ENCODE measurements around the gene ANKRD29. TPM values are rescaled to one million over a fixed set of nuclear protein-coding genes. Genes with fewer than 3 reads are reported as not detected.
A peak's percentile ranks its signal among the peaks of the same experiment; 100 is the strongest.

Gene ANKRD29
- total and polyA plus RNA-seq, 5 donors from 2014 or later = 0.45 TPM; not detected in 4

GRCh38 chr18:23608211-23608610 lies 54.5 kb downstream of the ANKRD29 start:
- H3K27ac Mint-ChIP-seq = no peak overlapping the region
- H3K4me3 ChIP-seq (ENCODE audit: low read depth, low read length) = no peak overlapping the region
- ATAC-seq (ENCODE audit: low read depth in 2 of 2) (no peak), DNase-seq (no peak)
- H3K4me1 Mint-ChIP-seq = no peaks in the 10 kb centered on the region
- no peaks in the 10 kb centered on the region for H3K4me1 ChIP-seq (ENCODE audit: control insufficient read depth, insufficient read depth, low read length, poor library complexity, severe bottlenecking)
- no peaks in the 10 kb centered on the region for H3K9me3 ChIP-seq (ENCODE audit: control insufficient read depth in 2 of 2, low read length in 2 of 2)
- no peaks in the 10 kb centered on the region for H3K36me3 Mint-ChIP-seq
- H3K4me3 Mint-ChIP-seq = no peak overlapping the region
- H3K9me3 Mint-ChIP-seq = no peaks in the 10 kb centered on the region
- no peaks in the 10 kb centered on the region for H3K27me3 ChIP-seq (ENCODE audit: control insufficient read depth, insufficient read depth, low read length)
- H3K27me3 Mint-ChIP-seq = peaks cover 8% of the 10 kb centered on the region
- no peak overlapping the region for H3K27ac ChIP-seq (ENCODE audit: insufficient read depth, low read length, poor library complexity, severe bottlenecking)
- no peaks in the 10 kb centered on the region for H3K36me3 ChIP-seq (ENCODE audit: control insufficient read depth, insufficient read depth, low read length)

GRCh38 chr18:23605941-23606340 lies 56.8 kb downstream of the ANKRD29 start:
- DNase-seq (no peak), ATAC-seq (ENCODE audit: low read depth in 2 of 2) (no peak)
- Histone ChIP-seq H3K36me3 (ENCODE audit: control insufficient read depth, insufficient read depth, low read length) (no peaks in the 10 kb centered on the region), H3K27me3 (ENCODE audit: control insufficient read depth, insufficient read depth, low read length) (no peaks in the 10 kb centered on the region), H3K4me1 (ENCODE audit: control insufficient read depth, insufficient read depth, low read length, poor library complexity, severe bottlenecking) (no peaks in the 10 kb centered on the region), H3K4me3 (ENCODE audit: low read depth, low read length) (no peak overlapping the region), H3K27ac (ENCODE audit: insufficient read depth, low read length, poor library complexity, severe bottlenecking) (no peak overlapping the region), H3K9me3 (ENCODE audit: control insufficient read depth in 2 of 2, low read length in 2 of 2) (no peaks in the 10 kb centered on the region)
- Mint-ChIP-seq H3K9me3 (no peaks in the 10 kb centered on the region), H3K27ac (no peak overlapping the region), H3K4me1 (no peaks in the 10 kb centered on the region), H3K4me3 (no peak overlapping the region), H3K36me3 (no peaks in the 10 kb centered on the region), H3K27me3 (peaks cover 8% of the 10 kb centered on the region)

- H3K27me3 ChIP-seq (ENCODE audit: control insufficient read depth, insufficient read depth, low read length) = peaks cover 7% of the 10 kb centered on the region
- no peak overlapping the region for H3K4me3 ChIP-seq (ENCODE audit: low read depth, low read length)
- Mint-ChIP-seq H3K27ac (no peak overlapping the region), H3K36me3 (no peaks in the 10 kb centered on the region), H3K9me3 (no peaks in the 10 kb centered on the region), H3K27me3 (peaks cover 5% of the 10 kb centered on the region), H3K4me1 (no peaks in the 10 kb centered on the region), H3K4me3 (no peak overlapping the region)
- no peaks in the 10 kb centered on the region for H3K9me3 ChIP-seq (ENCODE audit: control insufficient read depth in 2 of 2, low read length in 2 of 2)
- no peaks in the 10 kb centered on the region for H3K36me3 ChIP-seq (ENCODE audit: control insufficient read depth, insufficient read depth, low read length)
- no peak for DNase-seq
- ATAC-seq (ENCODE audit: low read depth in 2 of 2) = no peak
- no peaks in the 10 kb centered on the region for H3K4me1 ChIP-seq (ENCODE audit: control insufficient read depth, insufficient read depth, low read length, poor library complexity, severe bottlenecking)
- H3K27ac ChIP-seq (ENCODE audit: insufficient read depth, low read length, poor library complexity, severe bottlenecking) = no peak overlapping the region
These were observed 62.9 kb downstream of the ANKRD29 start for GRCh38 chr18:23599809-23600208.

- no peaks in the 10 kb centered on the region for H3K9me3 Mint-ChIP-seq
- peak overlapping the region in 1 of 3 donors; percentile 27 for H3K27ac Mint-ChIP-seq
These were observed 66.5 kb downstream of the ANKRD29 start for GRCh38 chr18:23596183-23596582.

GRCh38 chr18:23595591-23595990 lies 67.1 kb downstream of the ANKRD29 start:
- H3K9me3 Mint-ChIP-seq = no peaks in the 10 kb centered on the region
- no peaks in the 10 kb centered on the region for H3K36me3 Mint-ChIP-seq
- no peak overlapping the region for H3K27ac Mint-ChIP-seq
- Histone ChIP-seq H3K27me3 (ENCODE audit: control insufficient read depth, insufficient read depth, low read length) (peaks cover 7% of the 10 kb centered on the region), H3K9me3 (ENCODE audit: control insufficient read depth in 2 of 2, low read length in 2 of 2) (no peaks in the 10 kb centered on the region), H3K4me1 (ENCODE audit: control insufficient read depth, insufficient read depth, low read length, poor library complexity, severe bottlenecking) (no peaks in the 10 kb centered on the region), H3K36me3 (ENCODE audit: control insufficient read depth, insufficient read depth, low read length) (no peaks in the 10 kb centered on the region), H3K27ac (ENCODE audit: insufficient read depth, low read length, poor library complexity, severe bottlenecking) (no peak overlapping the region), H3K4me3 (ENCODE audit: low read depth, low read length) (no peak overlapping the region)
- H3K27me3 Mint-ChIP-seq = peaks cover 16% of the 10 kb centered on the region
- H3K4me1 Mint-ChIP-seq = no peaks in the 10 kb centered on the region
- DNase-seq (no peak), ATAC-seq (ENCODE audit: low read depth in 2 of 2) (no peak)
- H3K4me3 Mint-ChIP-seq = no peak overlapping the region

More at GRCh38 chr18:23596183-23596582, 66.5 kb downstream of the ANKRD29 start:
- H3K4me1 Mint-ChIP-seq = no peaks in the 10 kb centered on the region
- Histone ChIP-seq H3K27me3 (ENCODE audit: control insufficient read depth, insufficient read depth, low read length) (peaks cover 7% of the 10 kb centered on the region), H3K27ac (ENCODE audit: insufficient read depth, low read length, poor library complexity, severe bottlenecking) (no peak overlapping the region), H3K9me3 (ENCODE audit: control insufficient read depth in 2 of 2, low read length in 2 of 2) (no peaks in the 10 kb centered on the region), H3K36me3 (ENCODE audit: control insufficient read depth, insufficient read depth, low read length) (no peaks in the 10 kb centered on the region), H3K4me3 (ENCODE audit: low read depth, low read length) (no peak overlapping the region), H3K4me1 (ENCODE audit: control insufficient read depth, insufficient read depth, low read length, poor library complexity, severe bottlenecking) (no peaks in the 10 kb centered on the region)
- H3K4me3 Mint-ChIP-seq = no peak overlapping the region
- no peak for DNase-seq
- H3K27me3 Mint-ChIP-seq = peaks cover 15% of the 10 kb centered on the region
- H3K36me3 Mint-ChIP-seq = no peaks in the 10 kb centered on the region
- ATAC-seq (ENCODE audit: low read depth in 2 of 2) = no peak

- Histone ChIP-seq H3K9me3 (ENCODE audit: control insufficient read depth in 2 of 2, low read length in 2 of 2) (no peaks in the 10 kb centered on the region), H3K27ac (ENCODE audit: insufficient read depth, low read length, poor library complexity, severe bottlenecking) (no peak overlapping the region), H3K4me1 (ENCODE audit: control insufficient read depth, insufficient read depth, low read length, poor library complexity, severe bottlenecking) (no peaks in the 10 kb centered on the region), H3K36me3 (ENCODE audit: control insufficient read depth, insufficient read depth, low read length) (no peaks in the 10 kb centered on the region), H3K27me3 (ENCODE audit: control insufficient read depth, insufficient read depth, low read length) (peaks cover 7% of the 10 kb centered on the region), H3K4me3 (ENCODE audit: low read depth, low read length) (no peak overlapping the region)
- Mint-ChIP-seq H3K36me3 (no peaks in the 10 kb centered on the region), H3K9me3 (no peaks in the 10 kb centered on the region), H3K4me3 (peak overlapping the region in 1 of 4 donors; percentile 12), H3K27ac (no peak overlapping the region), H3K4me1 (no peaks in the 10 kb centered on the region), H3K27me3 (peaks cover 16% of the 10 kb centered on the region)
- DNase-seq (no peak), ATAC-seq (ENCODE audit: low read depth in 2 of 2) (no peak)
These were observed 69.0 kb downstream of the ANKRD29 start for GRCh38 chr18:23593720-23594119.

GRCh38 chr18:23592911-23593310 lies 69.8 kb downstream of the ANKRD29 start:
- no peaks in the 10 kb centered on the region for H3K4me1 Mint-ChIP-seq
- peaks cover 16% of the 10 kb centered on the region for H3K27me3 Mint-ChIP-seq
- H3K27me3 ChIP-seq (ENCODE audit: control insufficient read depth, insufficient read depth, low read length) = peaks cover 4% of the 10 kb centered on the region
- no peak for DNase-seq
- no peak overlapping the region for H3K4me3 ChIP-seq (ENCODE audit: low read depth, low read length)
- H3K9me3 Mint-ChIP-seq = no peaks in the 10 kb centered on the region
- H3K4me1 ChIP-seq (ENCODE audit: control insufficient read depth, insufficient read depth, low read length, poor library complexity, severe bottlenecking) = no peaks in the 10 kb centered on the region
- no peaks in the 10 kb centered on the region for H3K36me3 Mint-ChIP-seq
- no peak overlapping the region for H3K4me3 Mint-ChIP-seq
- no peaks in the 10 kb centered on the region for H3K36me3 ChIP-seq (ENCODE audit: control insufficient read depth, insufficient read depth, low read length)
- H3K9me3 ChIP-seq (ENCODE audit: control insufficient read depth in 2 of 2, low read length in 2 of 2) = no peaks in the 10 kb centered on the region
- no peak for ATAC-seq (ENCODE audit: low read depth in 2 of 2)
- no peak overlapping the region for H3K27ac Mint-ChIP-seq
- H3K27ac ChIP-seq (ENCODE audit: insufficient read depth, low read length, poor library complexity, severe bottlenecking) = no peak overlapping the region

- DNase-seq (no peak), ATAC-seq (ENCODE audit: low read depth in 2 of 2) (no peak)
- Histone ChIP-seq H3K4me3 (ENCODE audit: low read depth, low read length) (no peak overlapping the region), H3K4me1 (ENCODE audit: control insufficient read depth, insufficient read depth, low read length, poor library complexity, severe bottlenecking) (no peaks in the 10 kb centered on the region), H3K27ac (ENCODE audit: insufficient read depth, low read length, poor library complexity, severe bottlenecking) (no peak overlapping the region), H3K36me3 (ENCODE audit: control insufficient read depth, insufficient read depth, low read length) (no peaks in the 10 kb centered on the region), H3K27me3 (ENCODE audit: control insufficient read depth, insufficient read depth, low read length) (no peaks in the 10 kb centered on the region), H3K9me3 (ENCODE audit: control insufficient read depth in 2 of 2, low read length in 2 of 2) (no peaks in the 10 kb centered on the region)
- peak overlapping the region in 2 of 4 donors; percentile 10 to 38 for H3K4me3 Mint-ChIP-seq
- no peaks in the 10 kb centered on the region for H3K9me3 Mint-ChIP-seq
- no peak overlapping the region for H3K27ac Mint-ChIP-seq
- H3K27me3 Mint-ChIP-seq = peaks cover 16% of the 10 kb centered on the region
- H3K4me1 Mint-ChIP-seq = peaks cover 4 to 8% (median 6%) of the 10 kb centered on the region in 4 donors
- no peaks in the 10 kb centered on the region for H3K36me3 Mint-ChIP-seq
These were observed 71.7 kb downstream of the ANKRD29 start for GRCh38 chr18:23591011-23591410.

Data from CD4-positive, CD25-positive, alpha-beta regulatory T cell (primary cell).